Raji (cell line): ENCODE data around the gene SDK2.

ENCODE experiments used
- POLR2A ChIP-seq: IDR thresholded peaks from 2 replicates; pipeline ENCODE4 v1.6.1; 2011; ENCODE audit warnings: low read depth, low read length, control low read depth; ENCODE audit not compliant: insufficient read depth

SDK2 gene

GRCh38 chr17:73628642-73629552 lies 15.3 kb downstream of the SDK2 start:
- no peak for TF ChIP-seq POLR2A

GRCh38 chr17:73625991-73626673 lies 18.1 kb downstream of the SDK2 start:
- no peak for TF ChIP-seq POLR2A

- no peak for TF ChIP-seq POLR2A
Observed at GRCh38 chr17:73625006-73625405, 19.2 kb downstream of the SDK2 start.

GRCh38 chr17:73624496-73624988 lies 19.7 kb downstream of the SDK2 start:
- no peak for TF ChIP-seq POLR2A

GRCh38 chr17:73623818-73624217 lies 20.4 kb downstream of the SDK2 start:
- no peak for TF ChIP-seq POLR2A

GRCh38 chr17:73623247-73623646 lies 21.0 kb downstream of the SDK2 start:
- TF ChIP-seq POLR2A = no peak

- no peak for TF ChIP-seq POLR2A
Observed at GRCh38 chr17:73622381-73622780, 21.9 kb downstream of the SDK2 start.

GRCh38 chr17:73621685-73622084 lies 22.6 kb downstream of the SDK2 start:
- TF ChIP-seq POLR2A = no peak

GRCh38 chr17:73620414-73620813 lies 23.8 kb downstream of the SDK2 start:
- TF ChIP-seq POLR2A = no peak

- no peak for TF ChIP-seq POLR2A
Observed at GRCh38 chr17:73617501-73617900, 26.7 kb downstream of the SDK2 start.

- TF ChIP-seq POLR2A = no peak
Observed at GRCh38 chr17:73616873-73617404, 27.3 kb downstream of the SDK2 start.

GRCh38 chr17:73616120-73616872 lies 27.9 kb downstream of the SDK2 start:
- no peak for TF ChIP-seq POLR2A

GRCh38 chr17:73614256-73614655 lies 30.0 kb downstream of the SDK2 start:
- TF ChIP-seq POLR2A = no peak

- TF ChIP-seq POLR2A = no peak
Observed at GRCh38 chr17:73613271-73614233, 30.7 kb downstream of the SDK2 start.

- TF ChIP-seq POLR2A = no peak
Observed at GRCh38 chr17:73612031-73612472, 32.2 kb downstream of the SDK2 start.
